DND-41 (cell line): ENCODE results near the gene HNF1B.

Experiments
- CTCF ChIP-seq: IDR thresholded peaks from 2 replicates; pipeline ENCODE4 v1.5.1; 2012; ENCODE audit warnings: borderline replicate concordance, low read length, moderate library complexity, mild to moderate bottlenecking; ENCODE audit not compliant: poor library complexity, severe bottlenecking; ENCODE audit errors: extremely low read depth
- EZH2 ChIP-seq: IDR thresholded peaks from 3 replicates; pipeline ENCODE4 v1.6.1; 2012; ENCODE audit warnings: borderline replicate concordance, low read depth, mild to moderate bottlenecking, moderate library complexity, low read length, inconsistent platforms; ENCODE audit not compliant: severe bottlenecking

- no peak for TF ChIP-seq CTCF
- no peak for TF ChIP-seq EZH2
Measured at GRCh38 chr17:37755455-37755854, 10.6 kb upstream of the HNF1B start.
